Myocyte (in vitro differentiated cells): ENCODE measurements around the gene ZNF219. TPM values are rescaled to one million over a fixed set of nuclear protein-coding genes. Genes with fewer than 3 reads are reported as not detected.

Experiments
- DNase-seq: peaks from one replicate; pipeline ENCODE4 v3.0.0-alpha.2; 2012; ENCODE audit warnings: low read depth
- polyA plus RNA-seq: library from polyadenylated mRNA; unstranded; fragments of >200 nt; gene quantifications from one replicate; pipeline ENCODE4 v1.2.1, GENCODE V29; 2012; ENCODE audit warnings: missing spikeins
- total RNA-seq: library from RNA; depleted of rRNA; stranded (reverse); fragments of >200 nt; gene quantifications from 2 replicates; pipeline ENCODE4 v1.2.3, GENCODE V29; 2014

ZNF219 gene
- total RNA-seq: 33.2 and 49.8 TPM in 2 replicates
- 25.6 TPM for polyA plus RNA-seq

GRCh38 chr14:21098076-21098891, at the start of gene ZNF219:
TSS of gene ZNF219 (minus strand) at chr14:21098655. CDS start at chr14:21093591, 5,064 bp downstream.
- DNase-seq: peak; percentile 64

- DNase-seq: no peak
Measured at GRCh38 chr14:21145437-21145836, 47.0 kb upstream of the ZNF219 start.

DNA sequence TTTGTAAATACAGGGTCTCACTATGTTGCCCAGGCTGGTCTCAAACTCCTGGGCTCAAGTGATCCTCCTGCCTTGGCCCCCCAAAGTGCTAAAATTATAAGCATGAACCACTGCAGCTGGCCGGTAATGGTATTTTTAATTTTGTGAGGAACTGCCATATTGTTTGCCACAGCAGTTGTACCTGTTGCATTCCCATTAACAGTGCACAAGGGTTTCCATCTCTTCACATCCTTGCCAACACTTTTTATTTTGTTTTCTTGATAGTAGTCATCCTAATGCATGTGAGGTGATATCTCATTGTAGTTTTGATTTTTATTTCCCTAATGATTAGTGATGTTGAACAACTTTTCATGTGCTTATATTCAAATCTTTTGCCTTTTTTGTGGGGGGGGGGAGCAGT, 43.9 kb upstream of the ZNF219 start:
- no peak for DNase-seq

DNA sequence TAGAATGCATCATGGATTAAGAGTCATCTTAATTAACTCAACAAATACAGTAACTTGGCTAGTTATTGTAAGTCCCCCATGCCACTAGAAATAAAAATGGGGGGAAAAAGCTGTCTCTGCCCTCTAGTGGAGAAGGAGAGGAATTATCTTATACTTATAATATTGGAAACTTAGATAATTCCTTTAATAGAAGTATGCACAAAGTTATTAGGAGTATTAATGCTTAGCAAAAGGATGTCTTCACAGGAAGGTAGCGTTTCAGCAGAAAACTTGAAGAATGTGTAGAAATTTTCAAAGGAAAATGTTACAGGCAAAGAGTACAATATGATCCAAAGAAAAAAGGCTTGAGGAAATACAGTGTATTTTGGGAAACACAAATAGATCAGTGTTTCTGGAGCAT, 37.6 kb upstream of the ZNF219 start:
- DNase-seq: no peak

GRCh38 chr14:21133901-21134300, 35.4 kb upstream of the ZNF219 start:
- no peak for DNase-seq

DNA sequence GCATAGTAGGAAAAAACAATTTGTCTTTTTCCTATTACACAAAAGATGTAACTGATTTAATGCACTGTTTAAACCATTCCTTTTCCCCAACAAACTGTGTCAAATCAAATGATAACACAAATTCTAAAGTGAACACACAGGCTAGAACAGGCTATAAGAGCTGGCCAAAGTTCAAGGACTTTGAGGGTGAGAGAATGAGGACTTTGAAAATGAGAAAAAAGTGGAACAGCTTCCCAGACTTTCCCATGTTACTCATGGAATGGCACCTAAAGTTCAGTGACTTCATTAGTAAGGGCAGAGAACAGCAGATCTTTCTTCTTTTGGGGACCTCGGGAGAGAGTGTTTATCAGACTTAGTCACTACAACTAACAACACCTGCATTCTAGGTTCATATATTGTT, 25.0 kb upstream of the ZNF219 start:
- no peak for DNase-seq

DNA sequence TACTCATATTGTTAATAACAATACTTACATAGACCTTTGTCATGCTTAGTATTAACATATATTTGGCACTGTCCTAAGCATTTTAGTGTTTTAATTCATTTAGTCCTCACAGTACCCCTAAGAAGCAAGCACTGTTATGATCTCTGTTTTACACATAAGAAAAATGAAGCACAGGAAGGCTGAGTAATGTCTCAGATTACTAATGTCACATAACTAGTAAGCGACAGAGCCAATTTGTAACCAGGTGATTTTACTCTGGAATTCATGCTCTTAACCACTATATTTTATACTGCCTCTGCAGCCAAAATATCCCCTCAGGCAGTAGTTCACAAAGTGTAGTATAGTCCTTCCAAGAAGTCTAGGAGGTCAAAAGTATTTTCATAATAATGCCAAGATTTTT, 22.7 kb upstream of the ZNF219 start:
- DNase-seq: no peak

DNA sequence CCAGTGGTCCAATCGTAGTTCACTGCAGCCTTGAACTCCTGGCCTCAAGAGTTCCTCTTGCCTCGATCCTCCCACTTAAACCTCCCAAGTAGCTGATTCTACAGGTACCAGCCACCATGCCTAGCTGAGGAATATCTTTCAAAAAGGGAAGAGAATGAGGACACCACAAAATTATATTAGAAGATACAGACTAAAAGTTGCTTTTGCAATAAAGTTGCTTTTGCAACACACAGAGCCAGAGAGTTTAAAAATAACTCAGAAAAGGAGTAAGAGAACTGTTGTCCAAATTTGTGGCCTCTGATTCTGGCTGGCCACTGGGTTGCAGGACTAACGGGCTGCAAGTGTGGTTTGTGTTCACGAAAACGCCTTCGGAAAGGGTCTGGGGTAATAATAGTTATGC, 22.2 kb upstream of the ZNF219 start:
- DNase-seq: no peak

GRCh38 chr14:21118933-21119332, 20.5 kb upstream of the ZNF219 start:
- no peak for DNase-seq

DNA sequence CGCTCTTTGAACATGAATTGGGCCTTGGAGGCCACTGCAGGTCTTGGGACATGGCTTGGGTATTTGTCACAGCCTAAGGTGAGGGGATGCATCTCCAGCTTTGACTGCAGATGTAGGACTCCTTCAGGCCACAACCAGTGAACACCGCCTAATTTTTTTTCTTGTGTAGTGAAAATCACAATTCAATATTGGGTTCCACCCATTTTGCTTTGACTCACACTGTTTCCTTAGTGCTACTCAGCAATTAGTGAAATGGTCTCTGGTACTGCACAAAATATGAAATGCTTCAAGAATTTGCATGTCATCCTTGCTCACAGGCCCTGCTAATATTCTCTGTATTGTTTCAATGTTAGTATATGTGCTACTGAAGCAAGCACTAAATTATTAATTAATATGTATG, 14.9 kb upstream of the ZNF219 start:
- no peak for DNase-seq

DNA sequence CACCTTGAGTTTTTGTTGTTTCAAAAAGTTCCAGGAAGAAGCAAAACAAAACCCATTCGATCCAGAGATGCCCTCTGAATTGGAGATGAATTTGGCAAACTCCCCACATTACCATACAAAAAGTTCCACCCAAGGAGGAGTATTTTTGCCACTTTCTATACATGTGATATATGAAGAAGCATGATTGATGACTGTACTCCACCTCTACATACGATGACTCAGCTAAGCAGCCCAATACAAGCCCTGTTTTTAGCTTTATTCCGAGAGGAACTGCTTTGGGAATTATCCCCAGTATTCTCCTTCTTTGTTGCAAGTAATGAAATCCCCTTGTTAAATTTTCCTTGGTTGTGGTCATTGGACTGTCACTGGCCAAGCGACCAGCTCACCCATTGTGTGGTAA, 13.8 kb upstream of the ZNF219 start:
- DNase-seq: no peak

DNA sequence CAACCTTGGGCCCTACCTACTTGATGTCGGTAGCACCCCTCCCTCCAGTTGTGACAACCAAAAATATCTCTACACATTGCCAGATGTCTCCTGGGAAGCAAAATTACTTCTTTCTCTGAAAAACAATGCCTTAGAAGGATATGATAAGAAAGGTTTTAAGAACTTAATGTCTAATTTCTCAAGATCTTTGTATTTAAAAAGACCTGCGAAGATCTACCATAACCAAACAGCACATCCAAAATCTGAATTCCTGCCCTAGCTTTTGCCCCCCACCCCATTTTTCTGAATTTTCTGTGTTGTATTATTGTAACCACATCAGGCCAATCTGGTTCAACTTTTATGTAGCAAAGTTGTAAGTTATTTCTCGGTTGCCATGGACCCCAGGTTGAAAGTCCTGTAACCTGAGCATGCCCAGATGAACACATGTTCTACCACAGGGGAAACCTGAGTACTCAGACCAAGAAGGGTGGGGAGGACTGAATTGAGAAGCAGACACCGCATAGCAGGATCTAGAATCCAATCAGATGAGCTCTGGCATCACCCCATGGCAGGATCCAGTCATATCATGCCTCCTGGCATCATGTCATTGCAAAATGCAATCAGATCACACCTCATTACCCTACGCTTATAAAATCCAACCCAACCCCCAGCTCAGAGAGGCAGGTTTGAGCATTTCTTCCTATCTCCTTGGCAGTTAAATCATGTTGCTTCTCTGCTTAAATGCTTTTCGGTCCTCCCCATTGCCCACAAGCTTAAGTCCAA, 11.1 kb upstream of the ZNF219 start:
- peak; percentile 56 for DNase-seq

GRCh38 chr14:21108791-21109190, 10.3 kb upstream of the ZNF219 start:
- no peak for DNase-seq

GRCh38 chr14:21107283-21107800, 8.9 kb upstream of the ZNF219 start:
- DNase-seq: no peak

GRCh38 chr14:21106498-21107282, 8.2 kb upstream of the ZNF219 start:
- DNase-seq: peak; percentile 79

- DNase-seq: no peak
Measured at GRCh38 chr14:21106176-21106497, 7.7 kb upstream of the ZNF219 start.

DNA sequence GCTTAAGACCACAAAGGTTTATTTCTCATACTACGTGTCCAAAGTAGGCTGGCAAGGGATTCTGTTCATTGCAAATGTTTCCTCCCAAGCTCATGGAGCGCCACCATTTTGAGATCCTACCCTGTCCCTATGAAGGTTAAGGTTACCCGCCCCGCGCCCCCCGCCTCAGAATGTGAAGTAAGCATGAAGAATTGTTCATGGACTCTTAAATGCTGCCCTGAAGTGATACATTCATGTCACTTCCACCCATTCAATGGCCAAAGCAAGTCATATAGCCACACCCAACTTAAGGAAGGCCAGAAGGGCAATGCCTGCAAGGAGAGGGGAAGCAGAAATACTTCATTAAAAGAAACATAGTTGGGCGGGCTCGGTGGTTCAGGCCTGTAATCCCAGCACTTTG, 6.6 kb upstream of the ZNF219 start:
- DNase-seq: no peak

DNA sequence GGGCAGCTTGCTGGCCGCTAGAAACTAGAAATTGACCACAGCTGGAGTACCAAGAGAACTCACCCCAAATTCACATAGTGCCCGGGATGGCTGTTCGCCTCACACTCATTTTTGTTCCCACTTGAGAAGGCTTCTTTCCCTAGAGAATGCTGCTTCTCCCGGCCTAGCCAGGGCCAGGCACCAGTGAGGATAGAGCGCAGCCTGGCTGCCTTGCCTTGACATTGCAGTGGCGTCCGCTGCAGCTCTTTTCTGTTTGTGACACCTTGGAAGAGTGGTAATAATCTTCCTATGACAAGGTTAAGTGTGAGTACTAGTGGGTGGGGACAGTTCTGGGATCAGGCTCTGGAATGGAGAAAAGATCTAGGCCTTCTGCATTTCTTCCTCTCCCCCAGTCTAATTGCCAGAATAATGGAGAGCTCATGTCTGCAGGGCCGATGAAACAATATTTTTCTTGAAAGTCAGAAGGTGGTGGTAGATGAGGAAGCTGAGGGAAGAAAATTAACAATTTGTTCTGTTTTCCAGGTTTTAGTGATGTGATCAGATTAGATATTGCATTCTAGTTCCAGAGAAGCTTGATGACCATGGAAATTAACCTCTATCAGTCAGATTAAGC, 6.1 kb upstream of the ZNF219 start:
- peak; percentile 83 for DNase-seq

DNA sequence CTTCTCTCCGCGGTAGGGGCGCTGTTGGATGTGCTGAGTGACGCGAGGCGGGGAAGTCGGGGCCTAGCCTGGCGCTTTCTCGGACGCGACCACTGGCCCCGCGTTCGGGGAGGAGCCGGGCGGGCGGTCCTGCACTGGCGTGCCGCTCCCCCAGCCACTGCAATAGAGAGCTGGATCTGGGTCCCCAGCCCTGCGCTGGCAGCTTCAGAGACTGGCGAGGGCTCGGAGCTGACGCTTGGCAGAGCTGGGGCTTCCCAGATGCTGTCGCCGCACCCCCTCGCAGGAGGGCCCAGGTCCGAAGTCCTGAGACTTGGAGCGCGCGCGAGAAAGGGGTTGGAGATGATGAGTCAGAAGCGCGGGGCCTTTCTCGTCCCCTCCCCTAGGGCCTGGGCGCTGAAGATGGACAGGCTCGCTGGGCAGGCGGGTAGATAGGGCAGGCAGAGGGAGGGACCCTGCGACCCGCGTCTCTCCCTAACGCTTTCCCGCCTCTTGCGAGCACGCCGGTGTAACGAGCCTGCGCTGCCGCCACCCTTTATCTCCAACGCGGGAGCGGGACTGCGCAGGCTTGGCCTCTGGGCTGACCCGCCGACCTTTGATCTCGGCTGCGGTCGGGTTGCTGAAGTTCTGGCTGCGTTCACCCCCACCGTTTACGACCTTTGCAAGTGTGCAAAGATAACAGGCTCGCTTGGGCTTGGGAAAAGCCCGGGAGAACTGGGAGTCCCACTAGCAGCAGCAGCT, 5.4 kb upstream of the ZNF219 start:
- peak; percentile 98 for DNase-seq

DNA sequence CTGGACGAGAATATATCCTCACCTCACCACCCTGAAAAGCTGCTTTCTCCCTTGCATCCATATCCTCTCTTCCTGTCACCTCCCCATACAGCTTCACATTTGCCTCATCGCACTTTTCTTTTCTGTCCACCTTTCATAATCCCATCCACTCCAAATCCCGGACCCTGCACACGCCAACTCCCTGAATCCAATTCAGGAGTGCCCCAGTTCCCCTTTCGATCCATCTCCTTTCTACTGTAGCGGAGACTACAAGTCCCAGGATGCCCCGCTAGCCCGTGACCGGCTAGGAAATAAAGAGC, 4.9 kb upstream of the ZNF219 start:
- DNase-seq: no peak
